Subcutaneous preadipocyte (primary cell): ENCODE data around the gene PRR23B. TPM values are rescaled to one million over a fixed set of nuclear protein-coding genes. Genes with fewer than 3 reads are reported as not detected.

Source experiments
- total RNA-seq: library from RNA; depleted of rRNA; stranded (reverse); fragments of >200 nt; gene quantifications from 2 replicates; pipeline ENCODE4 v1.2.3, GENCODE V29; 2012

PRR23B gene
- not detected in 2 replicates for total RNA-seq

DNA sequence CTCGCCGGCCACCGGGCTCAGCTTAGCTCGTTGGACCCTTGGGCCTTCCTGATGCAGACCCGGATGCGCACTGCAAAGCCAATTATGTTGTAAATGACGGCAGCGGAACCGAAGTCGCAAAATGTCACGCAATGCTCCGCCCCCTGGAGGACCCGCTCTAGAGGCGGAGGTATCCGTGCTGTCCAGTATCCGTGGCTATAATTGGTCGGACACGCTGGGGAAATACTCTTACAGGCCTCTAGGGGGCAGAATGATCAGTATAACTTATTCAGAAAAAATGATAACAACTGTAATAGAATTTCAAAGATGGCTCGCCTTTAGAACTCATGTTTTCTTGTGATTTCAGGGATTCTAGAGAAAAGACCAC is at the start of gene PRR23B:
TSS of gene PRR23B (minus strand) at position 59 of the 367 bp plus-strand sequence. CDS start 265 bp downstream, outside the sequence.

DNA sequence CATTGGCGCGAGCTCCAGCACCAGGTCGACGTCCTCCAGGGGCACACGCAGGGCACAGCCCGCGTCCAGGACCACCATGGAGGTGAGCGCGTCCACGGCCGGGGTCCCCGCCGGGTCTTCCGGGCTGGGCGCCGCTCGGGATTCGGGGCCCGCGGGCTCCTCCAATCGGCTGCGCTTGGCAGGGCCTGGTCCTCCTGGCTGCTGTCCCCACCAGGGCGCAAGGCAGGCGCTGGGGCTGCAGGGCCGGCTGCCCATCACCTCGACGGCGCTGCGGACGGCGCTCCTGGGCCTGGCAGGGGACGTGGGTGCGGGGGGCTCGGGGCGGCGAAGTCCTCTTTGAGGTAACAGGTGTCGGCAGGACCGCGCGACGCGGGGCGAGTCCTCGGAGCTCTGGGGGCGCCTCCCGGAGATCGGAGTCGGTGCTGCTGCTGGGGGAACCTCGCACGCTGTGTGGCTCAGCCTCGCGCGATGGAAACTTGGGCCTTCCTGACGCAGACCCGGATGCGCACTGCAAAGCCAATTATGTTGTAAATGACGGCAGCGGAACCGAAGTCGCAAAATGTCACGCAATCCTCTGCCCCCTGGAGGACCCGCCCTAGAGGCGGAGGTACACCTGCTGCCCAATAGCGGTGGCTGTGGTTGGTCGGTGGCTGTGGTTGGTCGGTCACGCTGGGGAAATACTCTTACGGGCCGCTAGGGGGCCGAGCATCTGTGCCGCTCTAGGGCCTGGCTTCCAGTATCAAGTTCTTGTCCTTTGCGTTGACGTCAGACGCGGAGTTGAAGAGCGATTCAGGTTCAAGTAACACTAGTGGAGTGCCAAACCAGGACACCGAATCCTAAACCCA is 23.9 kb upstream of the PRR23B start, which contains the start of gene PRR23C:
TSS of gene PRR23C (minus strand) at position 527 of the 845 bp plus-strand sequence. CDS start at position 255, 272 bp downstream.

DNA sequence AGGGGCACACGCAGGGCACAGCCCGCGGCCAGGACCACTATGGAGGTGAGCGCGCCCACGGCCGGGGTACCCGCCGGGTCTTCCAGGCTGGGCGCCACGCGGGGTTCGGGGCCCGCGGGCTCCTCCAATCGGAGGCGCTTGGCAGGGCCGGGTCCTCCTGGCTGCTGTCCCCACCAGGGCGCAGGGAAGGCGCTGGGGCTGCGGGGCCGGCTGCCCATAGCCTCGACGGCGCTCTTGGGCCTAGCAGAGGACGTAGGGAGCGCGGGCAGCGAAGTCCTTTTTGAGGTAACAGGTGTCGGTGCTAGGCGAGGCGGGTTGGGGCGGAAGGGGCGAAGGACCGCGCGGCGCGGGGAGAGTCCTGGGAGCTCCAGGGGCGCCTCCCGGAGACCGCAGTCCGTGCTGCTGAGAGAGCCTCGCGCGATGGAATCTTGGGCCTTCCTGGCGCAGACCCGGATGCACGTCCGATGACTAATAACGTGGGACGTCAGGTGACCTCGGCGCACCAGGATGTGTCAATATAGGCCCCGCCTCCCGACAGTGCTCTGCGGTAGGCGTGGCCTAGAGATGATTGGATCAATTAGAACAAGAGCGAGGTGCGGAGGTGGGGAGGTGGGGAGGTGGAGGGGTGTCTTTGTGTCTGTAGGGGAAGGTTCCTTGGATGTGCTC is 14.5 kb downstream of the PRR23B start, which contains the start of gene PRR23A:
TSS of gene PRR23A (minus strand) at position 218 of the 666 bp plus-strand sequence. CDS start at position 218, 0 bp downstream.

Other genes with a start within 250 kb of the PRR23B start
- gene PIK3CB, start 186.0 kb downstream of the PRR23B start, total RNA-seq = 4.4 and 10.2 TPM in 2 replicates
- gene FOXL2, start 73.8 kb downstream of the PRR23B start, total RNA-seq = under 0.01 and 0.39 TPM in 2 replicates
- under 0.01 and 0.78 TPM in 2 replicates for gene FOXL2NB, start 73.7 kb downstream of the PRR23B start, total RNA-seq
- gene PRR23A, start 14.7 kb downstream of the PRR23B start, total RNA-seq = not detected in 2 replicates
- not detected in 2 replicates for gene PRR23C, start 24.0 kb upstream of the PRR23B start, total RNA-seq